K562 (cell line): ENCODE data around the gene ORC3.

Experiments
- CTCF ChIP-seq, 3 experiments: IDR thresholded peaks in 2 of 3; conservative IDR thresholded peaks in 1 of 3; 2 replicates each; pipeline ENCODE4 v1.5.1; 2011 to 2012; ENCODE audit warnings: low read length in 3 of 3, mild to moderate bottlenecking in 3 of 3, control low read depth in 2 of 3, improper control_type of control experiment in 1 of 3, inconsistent platforms in 1 of 3, low read depth in 1 of 3, mixed read lengths in 1 of 3, moderate library complexity in 1 of 3; ENCODE audit not compliant: insufficient read depth in 2 of 3
- E2F4 ChIP-seq: sonication (generic); formaldehyde crosslinking; IDR thresholded peaks from 2 replicates; pipeline ENCODE4 v1.8.0; 2022; ENCODE audit warnings: mild to moderate bottlenecking, low read depth, missing genetic modification reagents
- GABPB2 ChIP-seq: fragments of 250-450 bp; sonication (Bioruptor Pico); conservative IDR thresholded peaks from 2 replicates; pipeline ENCODE4 v1.5.1; 2021; ENCODE audit warnings: mild to moderate bottlenecking
- KLF1 ChIP-seq: fragments of 450-650 bp; IDR thresholded peaks from 2 replicates; pipeline ENCODE4 v1.6.1; 2016; ENCODE audit warnings: missing genetic modification characterization, missing compliant biosample characterization
- MEF2A ChIP-seq: IDR thresholded peaks from 2 replicates; pipeline ENCODE4 v1.6.1; 2011; ENCODE audit warnings: low read depth, mild to moderate bottlenecking, low read length, moderate library complexity; ENCODE audit not compliant: control insufficient read depth
- TAF15 ChIP-seq: fragments of 200-400 bp; formaldehyde crosslinking; IDR thresholded peaks from 2 replicates; pipeline ENCODE4 v1.6.1; 2017; ENCODE audit warnings: mild to moderate bottlenecking, low read depth, low read length, moderate library complexity
- VEZF1 ChIP-seq: fragments of 200-800 bp; sonication (Bioruptor generic); IDR thresholded peaks from 2 replicates; pipeline ENCODE4 v1.6.1; 2017; ENCODE audit warnings: missing genetic modification characterization, missing compliant biosample characterization
- ZBTB33 ChIP-seq: sonication (generic); formaldehyde crosslinking; IDR thresholded peaks from 2 replicates; pipeline ENCODE4 v1.8.1; 2023; ENCODE audit warnings: mild to moderate bottlenecking, missing genetic modification reagents

- TF ChIP-seq MEF2A, result no peak
- TF ChIP-seq KLF1 (tag), result no peak
- TF ChIP-seq E2F4, result no peak
- no peak for TF ChIP-seq ZBTB33 (CRISPR knock-in tag)
- no peak for TF ChIP-seq GABPB2
- TF ChIP-seq TAF15, result no peak
- TF ChIP-seq CTCF (IDR thresholded peaks at IDR 0.05 in 2 of 3, conservative IDR thresholded peaks at IDR 0.05 in 1 of 3; ENCODE audit: insufficient read depth in 2 of 3, low read depth in 1 of 3, low read length in 3 of 3), result no peak
- TF ChIP-seq VEZF1 (CRISPR knock-in tag), result no peak
Observed at GRCh38 chr6:87583822-87584221, 6.1 kb upstream of the ORC3 start.
